Kidney glomerular epithelial cell (primary cell): Measurements from ENCODE around the gene PDSS2.
"Not testable (repeated sequence)": the region's sequence is repeated elsewhere in the genome, so short reads cannot be mapped to it uniquely, and the experiment has no call there.

ENCODE experiments used
- DNase-seq: peaks from one replicate; lab custom pipeline; 2025; lab: John Stamatoyannopoulos, UW

Gene PDSS2, protein sequence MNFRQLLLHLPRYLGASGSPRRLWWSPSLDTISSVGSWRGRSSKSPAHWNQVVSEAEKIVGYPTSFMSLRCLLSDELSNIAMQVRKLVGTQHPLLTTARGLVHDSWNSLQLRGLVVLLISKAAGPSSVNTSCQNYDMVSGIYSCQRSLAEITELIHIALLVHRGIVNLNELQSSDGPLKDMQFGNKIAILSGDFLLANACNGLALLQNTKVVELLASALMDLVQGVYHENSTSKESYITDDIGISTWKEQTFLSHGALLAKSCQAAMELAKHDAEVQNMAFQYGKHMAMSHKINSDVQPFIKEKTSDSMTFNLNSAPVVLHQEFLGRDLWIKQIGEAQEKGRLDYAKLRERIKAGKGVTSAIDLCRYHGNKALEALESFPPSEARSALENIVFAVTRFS

DNA sequence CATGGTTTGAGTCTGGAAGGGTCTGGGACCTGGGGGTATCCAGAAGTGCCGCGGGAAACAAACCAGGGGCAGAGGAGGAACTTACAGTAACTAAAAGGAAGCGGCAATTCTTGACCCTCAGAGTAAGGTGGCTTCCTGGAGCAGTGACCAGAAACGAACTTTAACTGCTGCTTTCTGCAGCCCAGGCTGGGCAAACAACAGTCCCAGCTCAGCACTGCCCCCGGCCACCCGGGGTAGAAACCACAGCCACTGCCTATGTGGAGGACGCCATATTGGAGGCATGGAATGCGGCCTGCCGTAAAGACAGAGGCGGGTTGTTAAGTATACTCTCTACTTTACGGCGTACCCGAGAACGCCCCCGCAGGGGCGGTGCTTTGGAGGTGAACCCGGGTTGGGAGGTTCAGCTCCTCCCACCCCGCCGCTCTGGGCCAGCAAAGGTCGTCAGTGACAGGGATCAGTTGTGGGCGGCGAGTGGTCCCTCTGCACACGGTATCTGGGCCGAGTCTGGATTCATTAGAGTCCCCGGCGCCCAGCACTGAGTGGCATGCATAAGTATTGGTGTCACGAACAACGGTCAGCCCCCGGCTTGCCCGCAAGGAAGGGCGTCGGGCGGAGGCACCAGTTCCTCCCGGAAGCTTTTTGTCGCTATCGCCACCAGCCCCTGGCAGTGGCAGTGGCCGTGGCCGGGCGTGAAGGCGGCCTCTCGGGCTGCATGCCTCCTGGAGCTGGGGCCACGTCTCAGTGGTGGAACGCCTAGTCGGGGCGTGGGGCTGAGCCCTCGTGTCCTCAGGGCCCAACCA, at the start of gene PDSS2:
TSS of gene PDSS2 (minus strand) at position 282 of the 800 bp plus-strand sequence. CDS start at position 3, 279 bp downstream.
- DNase-seq, result peak; percentile 96

DNA sequence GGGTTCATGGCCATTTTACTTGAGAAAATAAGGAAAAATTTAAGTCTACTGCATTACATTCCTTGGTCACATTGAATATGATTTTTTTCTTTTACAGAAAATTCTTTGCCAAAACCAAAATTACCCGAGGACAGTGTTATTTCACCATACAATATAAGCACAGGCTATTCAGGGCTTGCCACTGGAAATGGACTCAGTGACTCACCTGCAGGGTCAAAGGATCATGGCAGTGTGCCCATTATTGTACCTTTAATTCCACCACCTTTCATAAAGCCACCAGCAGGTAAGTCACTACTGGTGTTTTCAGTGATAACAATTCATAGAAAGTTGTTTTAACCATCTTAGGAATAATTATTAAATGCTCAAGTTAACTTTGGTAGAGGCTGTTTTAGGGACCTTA, 46.8 kb upstream of the PDSS2 start:
- no peak for DNase-seq

DNA sequence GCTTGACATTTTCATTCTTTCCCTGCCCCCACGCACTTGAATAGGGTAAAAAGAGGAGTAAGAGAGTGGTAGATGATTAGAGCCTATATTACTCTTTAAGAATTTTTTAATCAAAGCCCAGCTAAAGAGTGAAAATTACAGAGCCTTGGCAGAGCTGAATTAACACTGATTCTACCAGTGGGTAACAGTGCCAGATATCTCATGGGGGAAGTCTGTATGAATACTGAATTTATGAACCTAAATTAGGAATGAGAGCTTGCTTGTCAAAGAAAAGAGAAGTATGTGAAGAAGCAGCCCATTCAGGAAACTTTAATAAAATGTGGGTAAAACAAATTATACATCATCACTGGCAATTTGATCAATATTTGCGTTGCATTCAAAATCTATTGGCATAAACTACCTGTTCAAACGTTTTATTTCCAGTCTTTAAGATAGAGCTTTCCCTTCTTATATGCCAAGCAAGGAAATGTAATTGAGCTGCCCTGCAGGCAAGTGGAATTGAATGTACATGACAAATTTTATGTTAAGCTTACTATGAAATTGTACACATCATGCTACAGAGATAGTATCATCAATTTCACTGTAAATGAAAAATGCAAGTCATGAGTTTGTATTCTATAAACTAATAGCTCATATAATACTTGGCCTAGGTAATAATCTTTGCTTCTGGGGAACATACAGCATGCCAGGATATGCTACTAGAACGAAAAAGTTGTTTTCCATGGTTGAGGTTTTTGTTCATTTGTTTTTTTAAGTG, 45.1 kb upstream of the PDSS2 start:
- no peak for DNase-seq

DNA sequence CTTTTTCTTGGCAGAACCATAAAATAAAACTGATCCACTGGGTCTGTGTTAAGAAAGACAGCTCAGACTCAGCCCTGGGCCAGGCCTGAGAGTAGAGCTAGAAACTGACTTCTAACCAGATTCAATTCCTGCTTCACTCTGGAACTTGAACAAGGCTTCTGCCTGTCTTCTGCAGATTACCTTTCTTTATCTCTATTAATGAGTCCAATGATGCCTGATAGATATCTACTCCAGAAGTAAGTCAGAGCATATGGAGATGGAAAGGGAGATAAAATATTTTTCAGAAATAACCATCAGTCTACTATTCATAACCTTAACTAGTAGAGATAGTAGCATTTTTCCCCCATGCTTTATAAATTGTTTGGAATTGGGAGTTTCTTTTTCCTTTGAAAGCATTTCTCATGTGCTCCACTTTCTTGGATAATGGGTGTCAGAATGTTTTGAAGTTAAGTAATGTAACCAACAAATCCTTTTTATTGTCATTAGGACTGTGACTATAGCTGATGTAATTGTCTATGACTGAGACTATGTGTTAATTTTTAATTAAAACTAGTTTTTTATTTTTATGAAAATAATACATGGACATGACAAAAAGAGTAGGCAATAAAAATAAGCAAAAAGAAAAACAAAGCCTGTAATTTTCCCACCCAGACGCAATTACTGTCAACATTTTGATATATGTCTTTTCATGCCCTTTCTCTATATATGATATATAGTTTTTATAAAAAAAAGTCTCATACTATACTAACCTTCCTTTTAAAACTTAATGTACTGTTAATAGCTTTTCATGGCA, 37.7 kb upstream of the PDSS2 start:
- DNase-seq, result no peak

DNA sequence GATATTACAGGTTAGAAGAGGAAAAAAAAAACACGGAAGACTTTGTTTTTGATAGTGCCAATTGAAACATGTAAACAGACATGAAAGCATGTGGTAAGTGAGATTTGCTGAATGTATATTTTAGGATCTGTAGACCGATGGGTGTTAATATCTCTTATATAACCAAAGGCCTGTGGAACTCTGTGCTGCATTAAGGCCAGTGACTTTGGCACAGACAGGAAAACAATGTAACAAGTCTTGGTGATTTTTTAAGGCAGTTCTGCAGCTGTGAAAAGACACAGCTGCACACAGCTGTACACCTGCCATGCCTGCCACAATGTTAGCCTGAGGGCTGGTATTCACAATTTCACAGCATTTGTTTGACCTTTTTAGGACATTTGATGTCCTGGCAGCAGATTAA, 36.6 kb upstream of the PDSS2 start:
- DNase-seq, result no peak

DNA sequence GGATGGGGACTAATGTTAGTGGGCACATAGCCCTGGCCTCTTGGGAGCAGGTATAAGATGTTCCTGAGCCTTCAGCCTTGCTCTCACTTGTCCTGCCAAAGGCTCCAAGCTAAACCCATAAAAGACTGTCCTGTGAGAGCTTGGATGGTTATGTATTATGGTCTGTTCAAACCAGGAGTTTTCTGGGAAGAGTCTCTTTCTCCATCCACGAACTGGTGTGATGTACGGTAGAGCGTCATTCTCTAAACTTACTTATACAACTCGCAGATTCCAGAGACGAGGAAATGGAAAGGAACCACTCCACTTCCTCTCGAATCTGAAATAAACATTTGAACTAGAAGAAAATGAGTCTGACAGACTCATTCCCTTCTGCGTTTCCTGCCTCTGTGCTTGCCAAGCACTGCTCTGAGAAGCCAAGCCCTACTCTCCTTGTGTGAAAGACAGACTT, 35.9 kb upstream of the PDSS2 start:
- DNase-seq, result peak; percentile 39

DNA sequence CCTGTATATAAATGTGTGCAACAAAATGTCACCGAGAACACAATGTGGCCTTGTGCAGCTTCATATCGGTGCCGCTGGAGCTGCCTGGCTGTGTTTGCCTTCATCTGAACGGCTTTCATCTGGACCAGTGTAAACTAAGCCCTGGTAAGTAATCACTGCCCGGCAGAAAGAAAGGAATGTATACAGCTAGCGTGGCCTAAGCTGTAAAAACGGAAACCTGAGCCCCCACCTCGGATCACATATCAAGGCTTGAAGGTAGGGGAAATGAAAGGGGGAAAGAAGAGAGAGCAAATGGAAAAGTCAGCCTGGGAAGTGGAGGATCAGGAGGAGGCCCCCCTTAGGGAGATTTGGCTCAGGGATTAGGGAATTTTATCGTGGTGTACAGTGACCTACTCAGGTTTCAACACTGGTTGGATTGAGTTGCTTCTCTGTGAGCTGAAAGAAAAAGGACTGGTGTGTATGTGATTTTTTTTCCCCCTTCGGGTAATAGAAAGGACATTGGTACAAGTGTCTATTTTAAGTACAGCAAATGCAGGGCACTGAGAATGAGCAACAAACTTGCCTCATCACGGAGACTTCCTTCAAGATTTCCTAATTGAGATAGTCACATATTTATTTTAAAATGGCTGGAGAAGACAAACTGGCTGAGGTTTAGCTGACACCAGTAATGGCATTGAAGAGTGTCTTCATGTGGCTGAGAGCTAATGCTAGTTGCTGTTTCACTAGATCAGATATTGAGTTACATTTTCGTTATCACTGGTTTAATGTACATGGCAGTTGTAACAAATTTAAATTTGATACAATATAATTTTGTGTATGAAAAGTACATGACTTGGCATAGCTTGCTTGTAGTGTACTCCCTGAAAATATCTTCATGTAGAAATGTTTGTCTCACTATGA, 34.0 kb upstream of the PDSS2 start:
- DNase-seq, result peak; percentile 20

DNA sequence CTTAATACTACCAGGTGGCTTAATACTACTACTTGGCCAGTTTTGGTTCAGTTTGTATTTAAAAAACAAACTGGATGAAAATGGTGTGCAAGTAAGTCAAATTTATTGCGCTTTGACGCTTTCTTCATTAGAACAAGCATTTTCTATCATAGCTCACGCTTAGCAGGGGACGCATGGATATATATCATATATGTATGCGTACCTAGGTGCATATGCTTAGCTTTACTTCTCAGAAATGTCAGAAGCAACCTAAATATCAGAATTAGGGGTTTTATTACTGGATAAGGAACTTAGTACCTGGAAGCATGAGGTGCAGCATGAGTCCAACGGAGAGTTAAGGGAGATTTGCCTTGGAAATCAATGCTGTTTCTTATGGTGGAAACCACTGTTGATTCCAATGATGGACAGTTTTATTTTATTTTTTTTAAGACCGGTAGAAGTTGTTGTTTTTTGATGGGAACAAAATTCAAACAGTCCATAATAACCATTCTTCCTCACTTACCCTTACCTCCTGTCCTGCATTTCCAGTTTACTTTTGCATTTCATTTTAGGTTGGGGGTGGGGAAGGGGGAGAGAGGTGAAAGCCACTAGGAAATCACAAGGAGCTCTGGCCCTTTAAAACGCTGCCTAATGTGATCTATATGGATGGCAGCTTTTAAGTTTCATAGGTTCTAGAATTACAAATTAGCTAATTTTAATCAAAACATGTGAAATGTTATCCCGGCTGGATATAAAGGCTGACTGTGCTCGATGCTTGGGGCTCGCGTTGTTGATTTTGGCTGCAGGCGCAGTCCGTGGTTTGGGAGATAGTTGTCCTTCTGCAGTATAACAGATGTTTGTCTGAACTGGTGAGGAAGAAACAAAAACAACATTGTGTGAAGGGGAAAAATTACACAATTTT, 32.6 kb upstream of the PDSS2 start:
- no peak for DNase-seq

DNA sequence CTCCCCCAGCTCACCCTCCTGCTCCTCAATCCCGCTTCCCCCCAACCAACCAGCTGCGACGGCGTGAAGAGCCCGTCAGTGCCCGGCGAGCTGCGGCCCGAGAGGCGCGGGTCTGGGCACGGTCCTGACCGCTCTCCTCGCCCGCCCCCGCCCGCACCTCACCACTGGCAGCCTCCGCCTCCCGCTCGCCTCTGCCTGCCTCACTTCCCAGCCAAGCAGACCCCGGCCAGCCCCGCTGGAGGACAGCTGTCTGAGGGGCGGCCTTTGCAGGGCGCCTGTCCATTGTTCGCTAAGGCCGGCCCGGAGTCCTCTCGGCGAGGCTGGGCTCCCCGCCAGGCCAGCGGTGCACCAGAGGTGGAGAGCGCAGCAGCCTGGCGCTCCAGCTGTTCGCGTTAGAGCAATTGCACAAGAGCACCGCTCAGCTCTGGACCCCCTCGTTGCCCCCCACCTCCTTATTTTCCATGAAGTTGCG, 31.8 kb upstream of the PDSS2 start:
- DNase-seq, result no peak

DNA sequence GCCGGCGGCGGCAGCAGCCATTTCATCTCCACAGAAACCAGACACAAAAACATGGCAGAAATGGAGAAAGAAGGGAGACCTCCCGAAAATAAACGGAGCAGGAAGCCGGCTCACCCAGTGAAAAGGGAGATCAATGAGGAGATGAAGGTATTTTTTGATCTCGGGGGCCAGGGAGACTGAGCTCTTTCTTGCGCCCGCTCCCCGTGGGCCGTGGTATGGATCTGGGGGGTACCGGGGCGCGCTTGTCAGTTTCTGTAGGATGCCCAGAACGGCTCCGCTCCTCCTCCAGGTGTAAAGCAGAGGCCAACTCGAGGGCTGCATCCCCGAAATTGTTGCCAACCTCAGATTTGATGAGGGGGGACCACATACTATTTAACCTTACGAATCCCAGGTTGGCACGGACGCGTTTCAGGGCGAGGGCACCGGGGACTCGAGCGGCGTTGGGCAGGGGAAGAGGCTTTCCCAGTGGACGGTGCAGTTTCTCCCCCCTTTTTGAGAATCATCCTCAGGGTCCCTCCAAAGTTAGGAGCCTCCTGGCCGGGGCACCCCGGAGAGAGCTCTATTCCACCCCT, 31.3 kb upstream of the PDSS2 start:
- no peak for DNase-seq

DNA sequence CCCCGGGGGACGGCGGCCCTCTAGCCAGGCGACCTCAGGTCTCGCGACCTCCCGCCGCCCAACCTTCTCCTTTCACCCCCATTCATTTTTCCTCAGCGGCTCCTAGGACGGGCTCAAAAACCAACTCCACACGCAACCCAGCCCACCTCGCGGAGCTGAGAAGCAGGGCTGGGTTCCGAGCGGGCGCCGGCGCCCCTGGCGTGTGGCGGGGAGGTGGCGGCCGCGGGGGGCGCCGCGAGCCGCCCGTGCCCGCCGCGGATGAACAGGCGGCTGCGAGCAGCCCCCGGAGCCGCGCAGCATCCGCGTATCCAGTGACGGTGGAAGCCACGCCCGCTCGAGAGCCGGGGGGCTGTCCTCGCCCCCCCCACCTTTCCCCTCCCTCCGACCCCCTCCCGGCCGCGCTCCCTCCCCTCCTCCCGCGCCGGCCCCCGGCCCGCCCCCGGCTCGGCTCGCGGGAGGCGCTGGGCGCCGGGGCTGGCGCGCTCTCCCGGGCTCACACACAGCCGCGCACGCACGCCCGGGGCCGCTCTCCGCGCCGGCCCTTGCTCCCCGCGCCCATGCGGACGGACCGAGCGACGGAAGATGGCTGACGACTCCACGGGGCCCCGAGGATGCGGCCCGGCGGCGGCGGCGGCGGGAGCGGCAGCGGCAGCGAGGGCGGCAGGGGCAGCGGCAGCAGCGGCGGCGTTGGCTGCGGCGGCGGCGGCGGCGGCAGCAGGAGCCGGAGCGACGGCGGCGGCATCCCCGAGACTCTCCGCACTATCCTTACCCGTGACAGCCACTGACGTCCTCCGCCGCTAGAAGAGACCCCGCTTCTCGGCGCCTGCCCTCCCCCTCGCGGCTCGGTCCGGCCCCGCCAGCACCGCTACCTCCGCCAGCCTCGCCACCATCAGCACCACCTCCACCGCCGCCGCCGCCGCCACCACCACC, 30.5 kb upstream of the PDSS2 start, which contains the start of gene SOBP:
TSS of gene SOBP (plus strand) at position 482 of the 930 bp plus-strand sequence. CDS start 500 bp downstream, outside the sequence.
- no peak for DNase-seq

DNA sequence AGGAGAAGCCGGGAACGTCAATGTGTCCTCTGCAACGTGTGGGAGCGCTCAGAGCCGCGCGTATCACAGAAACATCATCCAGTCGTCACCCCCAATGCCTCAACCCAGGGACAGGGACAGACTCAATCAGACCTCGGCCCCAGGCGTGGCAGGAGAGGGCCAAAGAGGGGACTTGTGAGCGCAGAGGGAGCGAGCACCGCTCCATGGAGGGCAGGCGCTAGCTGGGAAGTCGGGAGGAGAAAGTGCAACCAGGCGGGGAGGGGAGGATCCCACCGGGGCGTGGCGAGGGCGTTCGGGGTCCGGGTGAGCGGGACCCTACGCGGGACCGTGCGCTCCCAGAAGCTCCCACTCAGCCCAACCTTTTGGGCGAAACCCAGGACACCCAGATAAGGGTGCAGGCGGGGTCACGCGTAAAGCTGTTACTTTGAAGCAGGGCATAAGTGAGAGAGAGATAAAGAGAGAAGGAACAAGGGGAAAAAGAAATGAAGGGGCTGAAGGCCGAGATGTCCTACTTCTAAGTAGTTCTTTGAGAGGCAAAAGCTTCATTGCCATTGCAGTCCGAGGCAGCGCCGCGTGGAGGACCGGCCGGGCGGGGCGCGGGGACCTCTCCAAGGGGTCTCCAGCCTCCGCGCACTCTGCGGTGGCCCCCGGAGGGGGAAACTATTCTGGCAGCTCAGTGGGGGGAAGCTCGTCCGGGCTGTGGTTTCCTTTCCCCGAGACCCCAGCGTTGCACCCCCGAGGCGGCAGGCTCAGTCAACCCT, 29.7 kb upstream of the PDSS2 start:
- no peak for DNase-seq

DNA sequence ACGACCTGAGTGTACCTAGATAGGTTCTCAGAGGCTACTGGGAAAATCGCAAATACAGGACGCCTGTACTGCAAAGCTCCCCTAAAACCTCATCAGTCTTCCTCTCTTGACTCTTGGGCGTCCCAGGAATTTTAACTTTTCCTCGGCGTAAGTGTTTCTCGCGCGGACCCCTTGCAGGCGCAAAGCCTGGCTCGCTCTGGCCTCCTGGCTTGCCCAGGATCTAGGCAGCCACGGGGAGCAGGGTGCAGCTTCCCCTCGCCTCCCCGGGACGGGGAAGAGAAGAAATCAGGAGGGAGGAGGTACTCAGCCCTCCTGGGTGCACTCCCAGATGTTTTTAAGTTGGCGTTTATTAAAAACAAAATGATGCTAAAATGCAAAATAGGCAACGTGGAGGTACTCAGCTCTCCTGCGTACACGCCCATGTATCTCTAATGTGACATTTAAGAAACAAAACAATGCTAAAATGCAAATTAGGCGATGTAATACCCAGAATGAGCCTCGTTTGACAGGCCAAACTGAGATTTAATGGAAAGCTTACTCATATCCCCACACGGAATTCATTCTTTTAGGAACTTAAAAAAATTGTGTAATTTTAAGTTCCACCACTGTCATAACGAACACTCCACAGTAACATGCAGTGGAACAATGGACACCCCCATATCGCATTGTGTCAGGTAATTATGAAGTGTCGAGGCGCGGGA, 29.0 kb upstream of the PDSS2 start:
- no peak for DNase-seq

DNA sequence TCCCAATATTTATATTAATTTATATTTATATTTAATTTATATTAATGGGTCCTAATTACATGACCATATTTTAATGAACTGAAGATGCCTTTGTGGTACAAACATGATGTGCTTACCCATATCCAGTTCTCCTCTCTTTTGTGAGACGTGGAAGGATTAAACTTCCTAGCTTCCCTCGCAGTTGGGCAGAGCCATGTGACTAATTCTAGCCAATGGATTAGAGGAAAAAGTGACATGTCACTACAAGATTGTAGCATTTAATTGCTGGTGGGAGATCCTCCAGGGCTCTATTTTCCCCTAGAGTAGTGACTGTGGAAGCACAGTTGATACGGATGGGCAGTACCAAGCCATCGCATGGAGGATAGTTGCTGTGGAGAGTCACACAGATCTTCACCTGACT, 25.8 kb upstream of the PDSS2 start:
- DNase-seq, result no peak

DNA sequence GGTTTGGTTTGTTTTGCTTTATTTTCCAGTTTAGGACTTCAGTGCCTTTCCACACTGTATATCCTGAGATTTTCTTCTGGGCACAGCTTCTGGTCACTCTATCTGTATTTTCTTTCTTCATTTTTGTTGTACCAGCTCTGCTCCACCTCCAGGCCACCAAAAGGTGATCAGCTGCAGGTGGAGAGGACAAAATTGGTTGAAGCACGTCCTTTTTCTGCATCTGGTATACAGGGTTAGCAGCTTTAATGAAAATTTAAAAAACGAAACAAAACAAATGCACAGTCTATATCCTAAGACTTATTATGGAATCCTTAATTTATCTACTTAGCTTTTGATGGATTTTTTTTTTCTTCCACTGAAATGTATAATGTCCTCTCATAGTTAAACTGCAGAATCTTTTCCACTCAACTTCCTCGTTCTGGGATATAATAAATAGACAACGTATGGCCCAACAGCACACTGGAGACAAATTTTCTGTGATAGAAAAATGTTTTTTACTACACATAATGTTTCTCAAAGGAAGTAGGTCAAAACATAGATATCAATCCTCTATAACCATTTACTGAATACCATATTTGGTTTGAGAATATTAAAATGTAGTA, 19.8 kb upstream of the PDSS2 start:
- no peak for DNase-seq

DNA sequence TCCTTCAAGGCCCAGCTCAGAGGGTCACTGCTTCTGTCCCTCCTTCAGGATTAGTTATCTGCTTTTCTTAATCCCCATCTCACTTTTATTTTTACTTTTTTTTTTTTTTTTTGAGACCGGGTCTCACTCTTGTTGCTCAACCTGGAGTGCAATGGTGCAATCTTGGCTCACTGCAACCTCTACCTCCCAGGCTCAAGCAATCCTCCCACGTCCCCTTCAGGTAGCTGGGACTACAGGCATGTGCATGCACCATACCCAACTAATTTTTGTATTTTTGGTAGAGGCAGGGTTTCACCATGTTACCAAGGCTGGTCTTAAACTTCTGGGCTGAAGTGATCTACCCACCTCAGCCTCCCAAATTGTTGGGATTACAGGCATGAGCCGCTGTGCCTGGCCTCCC, 16.5 kb upstream of the PDSS2 start:
- DNase-seq, result not testable (repeated sequence)
